ENCODE data around the gene FGF18.

The FGF18 gene

GRCh38 chr5:171386861-171387344 is 32.5 kb upstream of the FGF18 start:
- peak overlapping the region; percentile 58 to 93 for H3K18ac ChIP-seq (ENCODE audit: low read depth in 1 of 2, low read length in 2 of 2)
- H3K9ac ChIP-seq (ENCODE audit: low read length): peak overlapping the region; percentile 95
- H3K27ac ChIP-seq (ENCODE audit: low read length, poor library complexity, severe bottlenecking): peak overlapping the region; percentile 72
- H3K27me3 ChIP-seq (ENCODE audit: control insufficient read depth in 1 of 2, insufficient read depth in 1 of 2, low read length in 2 of 2): no peaks in the 10 kb centered on the region
- no peak overlapping the region for H2BK12ac ChIP-seq (ENCODE audit: low read length in 2 of 2)
- peak overlapping the region; percentile 54 to 94 for H3K4me3 ChIP-seq (ENCODE audit: insufficient read depth in 1 of 2, low read depth in 1 of 2, low read length in 2 of 2)
- H2AFZ ChIP-seq (ENCODE audit: low read depth, low read length): peak overlapping the region; percentile 6
- H2BK120ac ChIP-seq (ENCODE audit: low read depth, low read length): no peak overlapping the region
- no peaks in the 10 kb centered on the region for H3K9me3 ChIP-seq (ENCODE audit: control insufficient read depth, low read length)
- peaks cover 7% of the 10 kb centered on the region for H3K4me1 ChIP-seq (ENCODE audit: control insufficient read depth, insufficient read depth, low read depth, low read length)
- H3K4me2 ChIP-seq (ENCODE audit: low read length, poor library complexity, severe bottlenecking): peak overlapping the region; percentile 86
- H2AK5ac ChIP-seq (ENCODE audit: low read length, severe bottlenecking): no peak overlapping the region
- WGBS: 19% methylated on average over 20 of the region's 20 CpGs
- peak overlapping the region in 1 of 2 experiments; percentile 19 for H3K4ac ChIP-seq (ENCODE audit: low read depth in 1 of 2, low read length in 2 of 2)
- peaks cover 3% of the 10 kb centered on the region for H3K79me1 ChIP-seq (replicated peaks; ENCODE audit: low read length, poor library complexity, severe bottlenecking)
- no peak for DNase-seq
- H3K23ac ChIP-seq (ENCODE audit: low read length in 2 of 2): no peak overlapping the region
- peaks cover 2 to 21% of the 10 kb centered on the region in 2 experiments for H3K36me3 ChIP-seq (ENCODE audit: control insufficient read depth in 1 of 2, insufficient read depth in 2 of 2, low read depth in 1 of 2, low read length in 2 of 2)
- H4K91ac ChIP-seq (ENCODE audit: low read length): no peak overlapping the region
- no peak overlapping the region for H3K14ac ChIP-seq (ENCODE audit: low read length in 2 of 2)
- no peak overlapping the region for H2BK5ac ChIP-seq (ENCODE audit: low read depth, low read length, poor library complexity, severe bottlenecking)
- no peak overlapping the region for H2BK15ac ChIP-seq (ENCODE audit: low read depth, poor library complexity, severe bottlenecking)
- peak overlapping the region; percentile 86 for H4K8ac ChIP-seq (ENCODE audit: low read length)

- peak within 1 kb of the TSS; percentile 4 for H2AK5ac ChIP-seq (ENCODE audit: low read length, severe bottlenecking)
- peak within 1 kb of the TSS; percentile 95 for H3K9ac ChIP-seq (ENCODE audit: low read length)
- peak; percentile 98 for DNase-seq
- H4K8ac ChIP-seq (ENCODE audit: low read length): peak within 1 kb of the TSS; percentile 86
- H3K36me3 ChIP-seq (ENCODE audit: control insufficient read depth in 1 of 2, insufficient read depth in 2 of 2, low read depth in 1 of 2, low read length in 2 of 2): peaks cover 7 to 26% of the 10 kb centered on the region in 2 experiments
- under 1% methylated on average over 47 of the region's 56 CpGs for WGBS
- no peak within 1 kb of the TSS for H2BK12ac ChIP-seq (ENCODE audit: low read length in 2 of 2)
- H3K18ac ChIP-seq (ENCODE audit: low read depth in 1 of 2, low read length in 2 of 2): peak within 1 kb of the TSS; percentile 58 to 93
- H2BK5ac ChIP-seq (ENCODE audit: low read depth, low read length, poor library complexity, severe bottlenecking): peak within 1 kb of the TSS; percentile 88
- H4K91ac ChIP-seq (ENCODE audit: low read length): peak within 1 kb of the TSS; percentile 57
- peak within 1 kb of the TSS; percentile 29 to 48 for H3K23ac ChIP-seq (ENCODE audit: low read length in 2 of 2)
- peak within 1 kb of the TSS; percentile 93 for H3K27ac ChIP-seq (ENCODE audit: low read length, poor library complexity, severe bottlenecking)
- peak within 1 kb of the TSS; percentile 91 for H2BK120ac ChIP-seq (ENCODE audit: low read depth, low read length)
- H3K79me1 ChIP-seq (replicated peaks; ENCODE audit: low read length, poor library complexity, severe bottlenecking): peaks cover 3% of the 10 kb centered on the region
- peak within 1 kb of the TSS in 1 of 2 experiments; percentile 12 for H3K14ac ChIP-seq (ENCODE audit: low read length in 2 of 2)
- H3K4me2 ChIP-seq (ENCODE audit: low read length, poor library complexity, severe bottlenecking): peak within 1 kb of the TSS; percentile 86
- no peaks in the 10 kb centered on the region for H3K9me3 ChIP-seq (ENCODE audit: control insufficient read depth, low read length)
- peak within 1 kb of the TSS; percentile 85 to 94 for H3K4me3 ChIP-seq (ENCODE audit: insufficient read depth in 1 of 2, low read depth in 1 of 2, low read length in 2 of 2)
- H3K4ac ChIP-seq (ENCODE audit: low read depth in 1 of 2, low read length in 2 of 2): peak within 1 kb of the TSS; percentile 52 to 83
- peak within 1 kb of the TSS; percentile 6 for H2AFZ ChIP-seq (ENCODE audit: low read depth, low read length)
- H3K4me1 ChIP-seq (ENCODE audit: control insufficient read depth, insufficient read depth, low read depth, low read length): peaks cover 12% of the 10 kb centered on the region
- no peaks in the 10 kb centered on the region for H3K27me3 ChIP-seq (ENCODE audit: control insufficient read depth in 1 of 2, insufficient read depth in 1 of 2, low read length in 2 of 2)
- H2BK15ac ChIP-seq (ENCODE audit: low read depth, poor library complexity, severe bottlenecking): no peak within 1 kb of the TSS
Measured at GRCh38 chr5:171387345-171387969, 32.0 kb upstream of the FGF18 start, which contains the start of gene NPM1. Gene NPM1, plus strand, starts transcription at chr5:171387849. Its CDS starts 100 bp downstream, at chr5:171387949.

- Histone ChIP-seq H3K9me3 (ENCODE audit: control insufficient read depth, low read length) (no peaks in the 10 kb centered on the region), H3K14ac (ENCODE audit: low read length in 2 of 2) (peak overlapping the region in 1 of 2 experiments; percentile 12), H3K36me3 (ENCODE audit: control insufficient read depth in 1 of 2, insufficient read depth in 2 of 2, low read depth in 1 of 2, low read length in 2 of 2) (peaks cover 7 to 34% of the 10 kb centered on the region in 2 experiments), H3K4me2 (ENCODE audit: low read length, poor library complexity, severe bottlenecking) (peak overlapping the region; percentile 86), H2BK5ac (ENCODE audit: low read depth, low read length, poor library complexity, severe bottlenecking) (peak overlapping the region; percentile 88), H3K23ac (ENCODE audit: low read length in 2 of 2) (peak overlapping the region; percentile 29 to 48), H2BK15ac (ENCODE audit: low read depth, poor library complexity, severe bottlenecking) (no peak overlapping the region), H2BK12ac (ENCODE audit: low read length in 2 of 2) (no peak overlapping the region), H3K18ac (ENCODE audit: low read depth in 1 of 2, low read length in 2 of 2) (peak overlapping the region; percentile 40 to 73), H4K91ac (ENCODE audit: low read length) (peak overlapping the region; percentile 57), H2AFZ (ENCODE audit: low read depth, low read length) (no peak overlapping the region), H3K9ac (ENCODE audit: low read length) (peak overlapping the region; percentile 95), H3K27me3 (ENCODE audit: control insufficient read depth in 1 of 2, insufficient read depth in 1 of 2, low read length in 2 of 2) (no peaks in the 10 kb centered on the region), H3K4me1 (ENCODE audit: control insufficient read depth, insufficient read depth, low read depth, low read length) (peaks cover 12% of the 10 kb centered on the region), H3K79me1 (replicated peaks; ENCODE audit: low read length, poor library complexity, severe bottlenecking) (peaks cover 3% of the 10 kb centered on the region), H2BK120ac (ENCODE audit: low read depth, low read length) (peak overlapping the region; percentile 91), H3K4ac (ENCODE audit: low read depth in 1 of 2, low read length in 2 of 2) (peak overlapping the region; percentile 52 to 83), H4K8ac (ENCODE audit: low read length) (peak overlapping the region; percentile 36), H3K4me3 (ENCODE audit: insufficient read depth in 1 of 2, low read depth in 1 of 2, low read length in 2 of 2) (peak overlapping the region; percentile 85 to 94), H3K27ac (ENCODE audit: low read length, poor library complexity, severe bottlenecking) (peak overlapping the region; percentile 93), H2AK5ac (ENCODE audit: low read length, severe bottlenecking) (peak overlapping the region; percentile 4)
- DNase-seq: peak; percentile 85
- WGBS: under 1% methylated on average over 56 of the region's 56 CpGs
Measured at GRCh38 chr5:171387970-171388815, 31.3 kb upstream of the FGF18 start.

GRCh38 chr5:171388816-171389168 is 30.7 kb upstream of the FGF18 start:
- Histone ChIP-seq H3K27ac (ENCODE audit: low read length, poor library complexity, severe bottlenecking) (peak overlapping the region; percentile 93), H3K23ac (ENCODE audit: low read length in 2 of 2) (no peak overlapping the region), H3K4me1 (ENCODE audit: control insufficient read depth, insufficient read depth, low read depth, low read length) (peaks cover 12% of the 10 kb centered on the region), H3K79me1 (replicated peaks; ENCODE audit: low read length, poor library complexity, severe bottlenecking) (peaks cover 3% of the 10 kb centered on the region), H3K4ac (ENCODE audit: low read depth in 1 of 2, low read length in 2 of 2) (no peak overlapping the region), H2BK15ac (ENCODE audit: low read depth, poor library complexity, severe bottlenecking) (no peak overlapping the region), H3K9ac (ENCODE audit: low read length) (peak overlapping the region; percentile 95), H2BK5ac (ENCODE audit: low read depth, low read length, poor library complexity, severe bottlenecking) (no peak overlapping the region), H2AK5ac (ENCODE audit: low read length, severe bottlenecking) (no peak overlapping the region), H3K14ac (ENCODE audit: low read length in 2 of 2) (no peak overlapping the region), H3K4me2 (ENCODE audit: low read length, poor library complexity, severe bottlenecking) (peak overlapping the region; percentile 86), H4K8ac (ENCODE audit: low read length) (no peak overlapping the region), H3K36me3 (ENCODE audit: control insufficient read depth in 1 of 2, insufficient read depth in 2 of 2, low read depth in 1 of 2, low read length in 2 of 2) (peaks cover 7 to 40% of the 10 kb centered on the region in 2 experiments), H3K9me3 (ENCODE audit: control insufficient read depth, low read length) (no peaks in the 10 kb centered on the region), H3K4me3 (ENCODE audit: insufficient read depth in 1 of 2, low read depth in 1 of 2, low read length in 2 of 2) (peak overlapping the region; percentile 85 to 94), H3K27me3 (ENCODE audit: control insufficient read depth in 1 of 2, insufficient read depth in 1 of 2, low read length in 2 of 2) (no peaks in the 10 kb centered on the region), H2BK120ac (ENCODE audit: low read depth, low read length) (no peak overlapping the region), H2AFZ (ENCODE audit: low read depth, low read length) (no peak overlapping the region), H4K91ac (ENCODE audit: low read length) (no peak overlapping the region), H3K18ac (ENCODE audit: low read depth in 1 of 2, low read length in 2 of 2) (no peak overlapping the region), H2BK12ac (ENCODE audit: low read length in 2 of 2) (no peak overlapping the region)
- under 1% methylated on average over 14 of the region's 14 CpGs for WGBS
- DNase-seq: no peak

Measured in mesenchymal stem cell (in vitro differentiated cells and primary cell).